Measurements from ENCODE around the gene FAM81B.

Gene FAM81B

DNA sequence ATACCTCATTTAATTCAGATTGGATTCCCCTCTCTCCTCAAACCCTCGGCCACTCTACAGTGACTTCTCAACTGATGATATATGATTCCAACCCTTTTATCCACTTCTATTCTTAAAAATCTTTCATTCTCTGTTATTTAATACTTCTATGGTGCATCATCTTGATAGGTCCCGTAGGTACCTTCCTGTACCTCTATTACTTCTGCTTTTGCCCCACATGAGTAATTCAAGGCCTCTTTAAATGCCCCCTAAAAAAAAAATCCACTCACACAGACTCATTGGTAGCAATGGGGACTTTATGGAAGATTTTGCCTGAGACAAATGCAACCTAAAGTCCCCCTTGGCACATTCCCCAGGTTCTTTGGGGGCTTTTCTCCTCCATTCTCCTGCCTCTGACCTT is 54.3 kb downstream of the FAM81B start:
- DNase-seq (ENCODE audit: low read depth), result no peak
- TF ChIP-seq, protein P1, sequence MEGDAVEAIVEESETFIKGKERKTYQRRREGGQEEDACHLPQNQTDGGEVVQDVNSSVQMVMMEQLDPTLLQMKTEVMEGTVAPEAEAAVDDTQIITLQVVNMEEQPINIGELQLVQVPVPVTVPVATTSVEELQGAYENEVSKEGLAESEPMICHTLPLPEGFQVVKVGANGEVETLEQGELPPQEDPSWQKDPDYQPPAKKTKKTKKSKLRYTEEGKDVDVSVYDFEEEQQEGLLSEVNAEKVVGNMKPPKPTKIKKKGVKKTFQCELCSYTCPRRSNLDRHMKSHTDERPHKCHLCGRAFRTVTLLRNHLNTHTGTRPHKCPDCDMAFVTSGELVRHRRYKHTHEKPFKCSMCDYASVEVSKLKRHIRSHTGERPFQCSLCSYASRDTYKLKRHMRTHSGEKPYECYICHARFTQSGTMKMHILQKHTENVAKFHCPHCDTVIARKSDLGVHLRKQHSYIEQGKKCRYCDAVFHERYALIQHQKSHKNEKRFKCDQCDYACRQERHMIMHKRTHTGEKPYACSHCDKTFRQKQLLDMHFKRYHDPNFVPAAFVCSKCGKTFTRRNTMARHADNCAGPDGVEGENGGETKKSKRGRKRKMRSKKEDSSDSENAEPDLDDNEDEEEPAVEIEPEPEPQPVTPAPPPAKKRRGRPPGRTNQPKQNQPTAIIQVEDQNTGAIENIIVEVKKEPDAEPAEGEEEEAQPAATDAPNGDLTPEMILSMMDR (IDR thresholded peaks at IDR 0.05; ENCODE audit: low read depth, low read length, missing control alignments), result no peak
- H3K4me3 ChIP-seq (ENCODE audit: low read depth, low read length), result no peak overlapping the region

DNA sequence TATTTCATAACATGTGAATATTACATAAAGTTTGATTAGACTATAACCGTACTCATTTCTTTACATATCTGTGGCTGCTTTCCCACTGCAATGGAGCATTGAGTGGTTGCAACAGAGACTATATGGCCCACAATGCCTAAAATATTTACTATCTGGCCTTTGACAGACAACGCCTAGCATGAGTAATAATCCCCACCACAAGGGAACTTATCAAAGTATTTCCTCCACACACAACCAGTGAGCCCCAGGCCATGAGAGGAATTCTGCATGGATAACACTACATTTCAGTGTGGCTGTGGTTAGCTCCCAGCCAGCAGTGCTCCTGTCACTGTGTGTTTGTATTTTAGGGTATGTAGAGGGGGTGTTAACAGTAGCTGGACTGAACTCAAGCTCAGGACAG is 54.8 kb downstream of the FAM81B start:
- no peak for DNase-seq (ENCODE audit: low read depth)

DNA sequence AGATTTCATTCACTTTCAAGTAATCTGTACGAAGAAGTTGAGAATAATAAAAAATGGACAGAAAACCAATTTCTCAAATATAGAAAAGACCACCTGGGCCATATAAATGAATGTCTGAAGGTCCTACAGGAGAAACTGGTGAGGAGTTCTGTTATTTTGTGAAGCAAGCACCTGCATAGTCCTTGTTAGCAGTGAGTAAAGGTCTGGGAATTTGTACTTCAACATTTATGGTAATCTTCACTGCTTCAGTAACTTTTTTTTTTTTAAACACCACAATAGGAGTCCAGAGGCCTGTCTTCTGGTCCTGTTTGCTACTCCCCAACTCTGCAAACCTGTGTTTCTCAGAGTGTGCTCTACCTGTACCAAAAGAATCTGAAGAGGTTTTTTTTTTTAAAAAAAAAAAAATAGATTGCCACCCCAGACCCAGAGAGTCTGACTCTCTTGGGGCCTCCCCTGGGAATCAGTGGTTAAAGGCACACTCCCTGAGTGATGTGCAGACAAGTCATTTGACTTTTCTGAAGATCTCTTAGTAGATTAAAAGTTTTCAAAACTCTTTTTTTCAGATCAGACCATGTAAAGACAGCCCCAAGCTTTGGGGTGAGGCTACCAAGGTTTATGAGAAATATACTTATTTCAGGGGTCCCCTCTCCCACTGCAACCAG is 55.5 kb downstream of the FAM81B start:
- H3K4me3 ChIP-seq (ENCODE audit: low read depth, low read length), result no peak overlapping the region
- DNase-seq (ENCODE audit: low read depth), result no peak
- TF ChIP-seq, protein P1 (IDR thresholded peaks at IDR 0.05; ENCODE audit: low read depth, low read length, missing control alignments), result no peak

More for the DNA sequence above, 54.8 kb downstream of the FAM81B start:
- TF ChIP-seq, protein P1 (IDR thresholded peaks at IDR 0.05; ENCODE audit: low read depth, low read length, missing control alignments), result no peak
- H3K4me3 ChIP-seq (ENCODE audit: low read depth, low read length), result no peak overlapping the region

DNA sequence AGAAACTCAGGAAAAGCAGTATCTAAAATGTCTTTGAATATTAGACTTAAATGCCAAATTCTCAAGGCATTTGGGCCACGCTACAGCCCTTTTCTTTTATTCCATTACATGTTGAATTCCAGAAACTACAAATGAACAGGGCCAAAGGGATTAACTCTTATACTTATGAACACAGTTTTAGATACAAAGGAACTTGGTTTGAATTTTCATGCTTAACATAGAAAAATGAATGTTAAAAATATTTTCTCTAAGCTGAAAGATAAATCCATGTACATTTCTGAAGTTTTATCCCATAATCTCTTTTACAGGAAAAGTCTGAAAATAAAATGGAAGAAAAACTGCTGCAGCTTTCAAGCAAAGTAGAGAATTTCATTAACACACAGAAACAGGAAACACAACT is 56.8 kb downstream of the FAM81B start:
- TF ChIP-seq, protein P1 (IDR thresholded peaks at IDR 0.05; ENCODE audit: low read depth, low read length, missing control alignments), result no peak
- no peak overlapping the region for H3K4me3 ChIP-seq (ENCODE audit: low read depth, low read length)
- no peak for DNase-seq (ENCODE audit: low read depth)

DNA sequence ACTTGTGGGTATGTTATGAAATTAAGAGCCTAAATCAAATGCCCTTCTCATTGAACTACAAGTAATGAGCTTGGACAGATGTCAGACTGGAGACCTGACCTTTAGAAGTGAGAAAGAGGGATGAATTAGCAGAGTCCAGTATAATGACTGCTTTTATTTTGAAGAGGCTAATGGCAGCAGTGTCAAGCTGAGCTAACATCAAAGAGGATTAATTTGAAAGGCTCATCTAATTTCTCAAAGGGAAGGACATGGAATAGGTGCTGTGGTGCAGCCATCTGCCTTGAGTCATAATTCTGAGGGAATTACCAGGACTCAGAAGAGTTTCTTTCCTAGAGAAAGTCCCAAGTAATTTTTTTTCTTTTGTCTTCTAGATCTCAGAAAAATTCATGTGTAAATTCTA is 57.6 kb downstream of the FAM81B start:
- no peak for DNase-seq (ENCODE audit: low read depth)
- no peak overlapping the region for H3K4me3 ChIP-seq (ENCODE audit: low read depth, low read length)
- TF ChIP-seq, protein P1 (IDR thresholded peaks at IDR 0.05; ENCODE audit: low read depth, low read length, missing control alignments), result no peak

DNA sequence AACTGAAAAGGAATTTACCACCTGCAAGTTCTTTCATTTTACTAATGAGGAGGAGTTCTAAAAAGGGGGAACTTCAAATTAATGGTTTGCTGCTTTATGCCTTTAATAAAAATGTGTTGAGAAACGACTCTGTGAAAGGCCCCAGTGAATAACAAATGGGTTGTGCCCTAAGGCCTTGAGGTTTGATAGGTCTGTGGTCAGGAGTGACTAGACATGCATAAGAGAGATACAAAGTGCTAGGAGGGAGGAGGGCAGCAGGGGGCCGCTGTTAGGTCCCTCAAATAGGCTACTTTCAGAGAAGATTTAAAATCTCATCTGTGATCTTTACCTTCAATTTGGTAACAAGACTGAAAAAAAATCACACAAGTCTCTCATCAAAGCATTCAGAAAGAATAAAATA is 58.3 kb downstream of the FAM81B start:
- TF ChIP-seq, protein P1 (IDR thresholded peaks at IDR 0.05; ENCODE audit: low read depth, low read length, missing control alignments), result no peak
- no peak for DNase-seq (ENCODE audit: low read depth)
- no peak overlapping the region for H3K4me3 ChIP-seq (ENCODE audit: low read depth, low read length)

DNA sequence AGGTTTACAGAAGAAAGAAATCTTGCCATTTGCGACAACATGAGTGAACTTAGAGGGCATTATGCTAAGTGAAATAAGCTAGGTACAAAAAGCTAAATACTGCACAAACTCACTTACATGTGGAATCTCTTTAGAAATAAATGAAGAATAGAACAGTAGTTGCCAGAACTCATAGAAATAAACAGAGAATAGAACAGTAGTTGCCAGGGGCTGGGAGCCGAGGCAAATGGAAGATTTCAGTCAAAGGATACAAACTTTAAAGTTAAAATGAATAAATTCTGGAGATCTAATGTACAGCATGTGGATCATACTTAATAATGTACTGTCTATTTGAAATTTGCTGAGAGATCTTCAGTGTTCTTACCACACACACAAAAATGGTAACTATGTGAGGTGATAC is 63.4 kb downstream of the FAM81B start:
- no peak for DNase-seq (ENCODE audit: low read depth)
- no peak overlapping the region for H3K4me3 ChIP-seq (ENCODE audit: low read depth, low read length)
- TF ChIP-seq, protein P1 (IDR thresholded peaks at IDR 0.05; ENCODE audit: low read depth, low read length, missing control alignments), result no peak
